ENCODE measurements around the gene ENTHD1.

DNA sequence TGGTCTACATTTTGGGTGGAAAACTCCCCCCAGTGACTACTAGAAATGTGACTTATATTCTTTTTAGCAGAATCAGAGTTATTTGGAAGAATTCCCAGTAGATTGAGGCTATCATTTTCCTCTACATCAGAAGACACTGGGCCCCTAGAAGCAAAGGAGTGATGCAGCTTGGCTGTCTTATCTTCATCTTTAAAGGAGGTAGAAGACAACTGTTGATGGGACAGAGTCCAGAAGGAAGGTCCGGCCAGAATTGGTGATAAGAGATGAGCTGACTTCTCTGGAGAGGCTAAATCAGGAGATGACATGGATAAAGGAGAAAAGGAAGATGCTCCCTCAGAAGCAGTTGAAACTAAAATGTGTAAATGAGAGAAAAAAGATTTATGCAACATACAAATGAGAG lies 149.6 kb downstream of the ENTHD1 start:
- TF ChIP-seq CTCF (IDR thresholded peaks at IDR 0.05): no peak
- TF ChIP-seq EZH2phosphoT487 (IDR thresholded peaks at IDR 0.05): no peak
- TF ChIP-seq EZH2 (IDR thresholded peaks at IDR 0.05): no peak

Measured in neural progenitor cell (in vitro differentiated cells).